OCI-LY3 (cell line): ENCODE results near the gene RNF166.

ENCODE experiments used
- EZH2phosphoT487 ChIP-seq: fragments of 200-600 bp; shearing (Covaris generic); IDR thresholded peaks from 2 replicates; pipeline ENCODE4 v1.6.1; 2018; ENCODE audit warnings: antibody characterized with exemption, mixed run types, low read depth
- TF ChIP-seq, protein P1 (sequence below): fragments of 200-600, 300-600 bp; sonication (generic); IDR thresholded peaks from 2 replicates; pipeline ENCODE4 v1.5.1; 2014; ENCODE audit warnings: antibody characterized with exemption, low read length, low read depth

DNA sequence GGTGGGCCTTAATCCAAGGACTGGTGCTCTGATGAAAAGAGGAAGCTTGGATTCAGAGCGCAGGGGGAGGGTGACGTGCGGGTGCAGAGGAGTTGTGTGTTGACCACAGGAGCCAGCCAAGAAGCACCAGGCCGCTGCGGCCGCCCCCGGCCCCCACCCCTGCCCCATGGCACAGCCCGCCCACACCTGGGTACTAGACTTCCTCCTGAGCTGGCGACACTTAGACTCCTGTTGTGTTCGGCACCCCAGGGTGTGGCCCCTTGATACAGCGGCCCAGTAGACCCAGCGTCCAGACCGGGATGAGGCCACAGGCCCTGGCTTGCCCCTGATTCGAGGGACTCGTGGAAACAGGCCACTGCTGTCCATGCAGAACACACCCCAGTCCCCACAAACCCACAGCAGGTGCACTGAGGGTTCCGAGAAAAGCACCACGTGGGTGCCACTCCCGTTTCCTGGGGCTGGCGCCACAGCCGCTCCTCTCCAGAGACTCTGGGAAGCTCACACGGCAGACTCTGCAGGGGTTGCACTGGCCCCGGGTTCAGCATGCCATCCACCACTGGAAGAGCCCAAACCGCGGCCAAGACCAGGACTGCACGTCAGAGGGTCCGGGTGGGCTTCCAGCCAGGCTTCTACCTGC lies 14.2 kb downstream of the RNF166 start:
- TF ChIP-seq, protein P1, sequence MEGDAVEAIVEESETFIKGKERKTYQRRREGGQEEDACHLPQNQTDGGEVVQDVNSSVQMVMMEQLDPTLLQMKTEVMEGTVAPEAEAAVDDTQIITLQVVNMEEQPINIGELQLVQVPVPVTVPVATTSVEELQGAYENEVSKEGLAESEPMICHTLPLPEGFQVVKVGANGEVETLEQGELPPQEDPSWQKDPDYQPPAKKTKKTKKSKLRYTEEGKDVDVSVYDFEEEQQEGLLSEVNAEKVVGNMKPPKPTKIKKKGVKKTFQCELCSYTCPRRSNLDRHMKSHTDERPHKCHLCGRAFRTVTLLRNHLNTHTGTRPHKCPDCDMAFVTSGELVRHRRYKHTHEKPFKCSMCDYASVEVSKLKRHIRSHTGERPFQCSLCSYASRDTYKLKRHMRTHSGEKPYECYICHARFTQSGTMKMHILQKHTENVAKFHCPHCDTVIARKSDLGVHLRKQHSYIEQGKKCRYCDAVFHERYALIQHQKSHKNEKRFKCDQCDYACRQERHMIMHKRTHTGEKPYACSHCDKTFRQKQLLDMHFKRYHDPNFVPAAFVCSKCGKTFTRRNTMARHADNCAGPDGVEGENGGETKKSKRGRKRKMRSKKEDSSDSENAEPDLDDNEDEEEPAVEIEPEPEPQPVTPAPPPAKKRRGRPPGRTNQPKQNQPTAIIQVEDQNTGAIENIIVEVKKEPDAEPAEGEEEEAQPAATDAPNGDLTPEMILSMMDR = no peak
- TF ChIP-seq EZH2phosphoT487 = no peak
